Measurements from ENCODE around the gene MSH2.

DNA sequence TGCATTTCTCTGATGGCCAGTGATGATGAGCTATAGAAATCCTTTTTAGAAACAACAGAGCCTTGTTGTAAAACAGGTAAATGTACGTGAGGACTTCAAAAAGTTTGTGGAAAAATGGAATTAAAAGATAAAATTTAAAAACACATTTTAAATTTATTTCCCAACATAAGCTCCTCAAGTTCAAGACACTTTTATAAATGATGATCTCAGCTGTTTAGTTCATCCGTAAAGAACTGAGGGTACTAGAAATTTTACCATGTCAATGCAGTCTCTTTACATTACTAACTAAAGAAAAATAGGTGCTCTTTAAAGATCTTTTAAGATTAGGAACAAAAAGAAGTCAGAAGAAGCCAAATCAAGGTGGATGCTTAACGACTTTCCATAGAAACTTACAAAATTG, 52.5 kb downstream of the MSH2 start:
- TF ChIP-seq EZH2 (IDR thresholded peaks at IDR 0.05; ENCODE audit: borderline replicate concordance, low read depth, low read length, severe bottlenecking) (no peak), POLR2AphosphoS5 (IDR thresholded peaks at IDR 0.05; ENCODE audit: insufficient read depth, low read depth, low read length) (no peak), JUN (IDR thresholded peaks at IDR 0.05; ENCODE audit: borderline replicate concordance, insufficient read depth, insufficient read length, low read depth) (no peak)
- TF ChIP-seq, protein P1, sequence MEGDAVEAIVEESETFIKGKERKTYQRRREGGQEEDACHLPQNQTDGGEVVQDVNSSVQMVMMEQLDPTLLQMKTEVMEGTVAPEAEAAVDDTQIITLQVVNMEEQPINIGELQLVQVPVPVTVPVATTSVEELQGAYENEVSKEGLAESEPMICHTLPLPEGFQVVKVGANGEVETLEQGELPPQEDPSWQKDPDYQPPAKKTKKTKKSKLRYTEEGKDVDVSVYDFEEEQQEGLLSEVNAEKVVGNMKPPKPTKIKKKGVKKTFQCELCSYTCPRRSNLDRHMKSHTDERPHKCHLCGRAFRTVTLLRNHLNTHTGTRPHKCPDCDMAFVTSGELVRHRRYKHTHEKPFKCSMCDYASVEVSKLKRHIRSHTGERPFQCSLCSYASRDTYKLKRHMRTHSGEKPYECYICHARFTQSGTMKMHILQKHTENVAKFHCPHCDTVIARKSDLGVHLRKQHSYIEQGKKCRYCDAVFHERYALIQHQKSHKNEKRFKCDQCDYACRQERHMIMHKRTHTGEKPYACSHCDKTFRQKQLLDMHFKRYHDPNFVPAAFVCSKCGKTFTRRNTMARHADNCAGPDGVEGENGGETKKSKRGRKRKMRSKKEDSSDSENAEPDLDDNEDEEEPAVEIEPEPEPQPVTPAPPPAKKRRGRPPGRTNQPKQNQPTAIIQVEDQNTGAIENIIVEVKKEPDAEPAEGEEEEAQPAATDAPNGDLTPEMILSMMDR (IDR thresholded peaks at IDR 0.05; ENCODE audit: extremely low read depth in 1 of 2, insufficient read depth in 1 of 2, low read depth in 1 of 2, low read length in 2 of 2): no peak
